ENCODE measurements around the gene PTGDS.

- TF ChIP-seq, protein P1, sequence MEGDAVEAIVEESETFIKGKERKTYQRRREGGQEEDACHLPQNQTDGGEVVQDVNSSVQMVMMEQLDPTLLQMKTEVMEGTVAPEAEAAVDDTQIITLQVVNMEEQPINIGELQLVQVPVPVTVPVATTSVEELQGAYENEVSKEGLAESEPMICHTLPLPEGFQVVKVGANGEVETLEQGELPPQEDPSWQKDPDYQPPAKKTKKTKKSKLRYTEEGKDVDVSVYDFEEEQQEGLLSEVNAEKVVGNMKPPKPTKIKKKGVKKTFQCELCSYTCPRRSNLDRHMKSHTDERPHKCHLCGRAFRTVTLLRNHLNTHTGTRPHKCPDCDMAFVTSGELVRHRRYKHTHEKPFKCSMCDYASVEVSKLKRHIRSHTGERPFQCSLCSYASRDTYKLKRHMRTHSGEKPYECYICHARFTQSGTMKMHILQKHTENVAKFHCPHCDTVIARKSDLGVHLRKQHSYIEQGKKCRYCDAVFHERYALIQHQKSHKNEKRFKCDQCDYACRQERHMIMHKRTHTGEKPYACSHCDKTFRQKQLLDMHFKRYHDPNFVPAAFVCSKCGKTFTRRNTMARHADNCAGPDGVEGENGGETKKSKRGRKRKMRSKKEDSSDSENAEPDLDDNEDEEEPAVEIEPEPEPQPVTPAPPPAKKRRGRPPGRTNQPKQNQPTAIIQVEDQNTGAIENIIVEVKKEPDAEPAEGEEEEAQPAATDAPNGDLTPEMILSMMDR (IDR thresholded peaks at IDR 0.05) = no peak
- no peak for TF ChIP-seq POLR2A (IDR thresholded peaks at IDR 0.05)
Measured at GRCh38 chr9:136964833-136965422, 12.4 kb upstream of the PTGDS start.

All from adrenal gland (tissue), 5 donors.